GM12878 (cell line): ENCODE data around the gene PIMREG. TPM values are rescaled to one million over a fixed set of nuclear protein-coding genes. Genes with fewer than 3 reads are reported as not detected.

Source experiments
- ATAC-seq: fragments of 200-7000 bp; cut with Tn5 transposase; 3 replicates; pipeline ENCODE4 v1.9.1; 2020; ENCODE audit warnings: mild to moderate bottlenecking, moderate library complexity
- BruUV-seq: library from RNA; stranded (reverse); fragments of 400-500 nt; replicated peaks from 2 replicates; lab custom pipeline; 2021; lab: Mats Ljungman, UMichigan
- CTCF ChIA-PET: fragments of 300-600 bp; sonication (Branson Sonifier 250); formaldehyde crosslinking; extraction: SDS; loops from one replicate; lab custom pipeline; 2021; ENCODE audit warnings: inconsistent platforms; lab: Yijun Ruan, JAX
- POLR2A ChIA-PET: fragments of 350-600 bp; formaldehyde crosslinking; extraction: SDS; loops from one replicate; lab custom pipeline; 2021; ENCODE audit warnings: inconsistent platforms; lab: Charles Lee
- RAD21 ChIA-PET: fragments of 300-600 bp; sonication (Branson Sonifier 250); formaldehyde crosslinking; loops from one replicate; lab custom pipeline; 2023; ENCODE audit warnings: antibody characterized with exemption; ENCODE audit not compliant: unreplicated experiment; lab: Charles Lee
- SMC1A ChIA-PET: fragments of 300-600 bp; sonication (Branson Sonifier 250); formaldehyde crosslinking; loops from one replicate; lab custom pipeline; 2023; ENCODE audit not compliant: unreplicated experiment, uncharacterized antibody; lab: Charles Lee
- DNase-seq: peaks from one replicate; pipeline ENCODE4 v3.0.0-alpha.2; 2011; ENCODE audit warnings: low read depth, low spot score
- FAIRE-seq: peaks from 3 replicates; lab custom pipeline; 2011; peaks lifted over from hg19 to GRCh38; lab: Jason Lieb, UNC
- H2AFZ ChIP-seq: 2 replicates; pipeline ENCODE4 v1.6.0; 2011; ENCODE audit warnings: low read depth, low read length, control low read depth; ENCODE audit not compliant: control insufficient read depth
- H3K27ac ChIP-seq: 2 replicates; pipeline ENCODE4 v1.5.1; 2011; ENCODE audit warnings: control low read depth; ENCODE audit not compliant: control insufficient read depth, insufficient read depth
- H3K27me3 ChIP-seq, 2 experiments: replicated peaks in 1 of 2; 2 replicates each; pipeline versions ENCODE4 v1.6.0 to v1.6.1; 2011; ENCODE audit warnings: low read length in 1 of 2; ENCODE audit not compliant: control insufficient read depth in 2 of 2, insufficient read depth in 2 of 2
- H3K36me3 ChIP-seq, 2 experiments: 2 replicates each; pipeline ENCODE4 v1.5.1; 2011; ENCODE audit warnings: low read length in 1 of 2; ENCODE audit not compliant: control insufficient read depth in 2 of 2, insufficient read depth in 2 of 2
- H3K4me1 ChIP-seq: 2 replicates; pipeline ENCODE4 v1.6.1; 2011; ENCODE audit warnings: mild to moderate bottlenecking, low read length, moderate library complexity, mixed read lengths; ENCODE audit not compliant: control insufficient read depth, insufficient read depth
- H3K4me2 ChIP-seq: 2 replicates; pipeline ENCODE4 v1.6.0; 2011; ENCODE audit warnings: control low read depth; ENCODE audit not compliant: control insufficient read depth, insufficient read depth
- H3K4me3 ChIP-seq: fragments of 200-600 bp; sonication (generic); 2 replicates; pipeline ENCODE4 v1.5.1; 2016
- H3K79me2 ChIP-seq: 2 replicates; pipeline ENCODE4 v1.6.0; 2011; ENCODE audit warnings: low read length; ENCODE audit not compliant: control insufficient read depth, insufficient read depth
- H3K9ac ChIP-seq: 2 replicates; pipeline ENCODE4 v1.8.0; 2011; ENCODE audit warnings: low read length, control low read depth, mixed read lengths; ENCODE audit not compliant: control insufficient read depth, insufficient read depth
- H3K9me3 ChIP-seq: replicated peaks from 3 replicates; pipeline ENCODE4 v1.5.1; 2011; ENCODE audit warnings: mild to moderate bottlenecking, low read length; ENCODE audit not compliant: control insufficient read depth, insufficient read depth
- H4K20me1 ChIP-seq: 2 replicates; pipeline ENCODE4 v1.6.0; 2011; ENCODE audit not compliant: control insufficient read depth, insufficient read depth
- CBFB ChIP-seq: IDR thresholded peaks from 2 replicates; pipeline ENCODE4 v1.6.1; 2016; ENCODE audit warnings: antibody characterized with exemption, low read depth
- GABPA ChIP-seq: IDR thresholded peaks from 2 replicates; pipeline ENCODE4 v1.6.1; 2014; ENCODE audit warnings: antibody characterized with exemption, low read depth, mild to moderate bottlenecking, inconsistent platforms
- HDAC2 ChIP-seq: fragments of 200-600 bp; sonication (generic); IDR thresholded peaks from 2 replicates; pipeline ENCODE4 v1.6.1; 2017
- IKZF1 ChIP-seq: fragments of 450-650 bp; conservative IDR thresholded peaks from 2 replicates; pipeline ENCODE4 v1.6.1; 2017; ENCODE audit warnings: antibody characterized with exemption, mild to moderate bottlenecking
- JUNB ChIP-seq: IDR thresholded peaks from 2 replicates; pipeline ENCODE4 v1.6.1; 2016; ENCODE audit warnings: antibody characterized with exemption, mild to moderate bottlenecking
- NFYA ChIP-seq: IDR thresholded peaks from 2 replicates; pipeline ENCODE4 v1.6.1; 2011; ENCODE audit warnings: low read depth, mild to moderate bottlenecking, low read length, improper control_type of control experiment, borderline replicate concordance
- NR2C1 ChIP-seq: fragments of 450-650 bp; IDR thresholded peaks from 2 replicates; pipeline ENCODE4 v1.6.1; 2017; ENCODE audit warnings: antibody characterized with exemption, mild to moderate bottlenecking, moderate library complexity
- NRF1 ChIP-seq: conservative IDR thresholded peaks from 2 replicates; pipeline ENCODE4 v1.6.1; 2011; ENCODE audit warnings: mild to moderate bottlenecking, low read depth, low read length, improper control_type of control experiment
- RAD51 ChIP-seq: fragments of 450-650 bp; IDR thresholded peaks from 2 replicates; pipeline ENCODE4 v1.6.1; 2016; ENCODE audit warnings: moderate library complexity, mild to moderate bottlenecking, inconsistent platforms
- RBBP5 ChIP-seq: fragments of 200-600 bp; sonication (generic); conservative IDR thresholded peaks from 2 replicates; pipeline ENCODE4 v1.6.1; 2016
- SIX5 ChIP-seq: IDR thresholded peaks from 2 replicates; pipeline ENCODE4 v1.6.1; 2011; ENCODE audit warnings: mild to moderate bottlenecking, low read depth, low read length, moderate library complexity; ENCODE audit not compliant: severe bottlenecking
- WGBS: methylation state at CpG from one replicate; pipeline ENCODE4 v1.1.6; 2016; ENCODE audit warnings: low lambda C conversion rate; ENCODE audit not compliant: insufficient replicate concordance, insufficient coverage; ENCODE audit errors: missing lambda C conversion rate; 5-methylcytosine and 5-hydroxymethylcytosine counted together
- in situ Hi-C: fragments of 300-500 bp; cut with MboI; formaldehyde crosslinking; loops from 9 replicates; pipeline ENCODE4 v1.14.3; 2018; ENCODE audit warnings: mixed read lengths
- intact Hi-C: fragments of 100-400 bp; cut with micrococcal nuclease; formaldehyde crosslinking; loops from one replicate; pipeline ENCODE4 v1.14.2; 2022; ENCODE audit not compliant: unreplicated experiment
- polyA plus RNA-seq, 11 experiments: library from polyadenylated mRNA; depleted of rRNA in 4 of 11; unstranded in 6 of 11; stranded (reverse) in 5 of 11; fragments of >200 nt; fragmentation: Nextera tagmentation in 4 of 11; fragmentation: Illumina TruSeq in 1 of 11; extraction: Ambion mirVana in 4 of 11; extraction: Trizol in 1 of 11; gene quantifications; 1 replicate in 1 of 11; 2 replicates in 10 of 11; pipeline versions ENCODE4 v1.2.1 to v1.2.3, GENCODE V29; 2011 to 2016; ENCODE audit warnings: inconsistent platforms in 2 of 11, missing spikeins in 2 of 11, low read depth in 1 of 11
- total RNA-seq, 4 experiments: library from RNA; depleted of rRNA in 3 of 4; stranded (reverse); fragments of >200 nt in 3 of 4; fragmentation: Illumina TruSeq in 1 of 4; extraction: Trizol in 1 of 4; gene quantifications; 2 replicates each; pipeline versions ENCODE4 v1.2.1 to v1.2.3, GENCODE V29; 2013 to 2021
- TF ChIP-seq, protein P1 (sequence below): IDR thresholded peaks from 2 replicates; pipeline ENCODE4 v1.6.1; 2012; ENCODE audit warnings: low read length, inconsistent platforms
- TF ChIP-seq, protein P2 (sequence below): fragments of 150-350 bp; IDR thresholded peaks from 2 replicates; pipeline ENCODE4 v1.6.1; 2014; ENCODE audit warnings: mild to moderate bottlenecking, low read depth, low read length
- TF ChIP-seq, protein P3 (sequence below): fragments of 450-650 bp; IDR thresholded peaks from 2 replicates; pipeline ENCODE4 v1.6.1; 2017; ENCODE audit warnings: antibody characterized with exemption, mild to moderate bottlenecking, moderate library complexity

Gene PIMREG
- total and polyA plus RNA-seq, 10 of the 15 experiments (the other 5 are each of a cell fraction or from before 2014, with no cell fraction given), result 2.8 to 35.8 (median 25.2) TPM

DNA sequence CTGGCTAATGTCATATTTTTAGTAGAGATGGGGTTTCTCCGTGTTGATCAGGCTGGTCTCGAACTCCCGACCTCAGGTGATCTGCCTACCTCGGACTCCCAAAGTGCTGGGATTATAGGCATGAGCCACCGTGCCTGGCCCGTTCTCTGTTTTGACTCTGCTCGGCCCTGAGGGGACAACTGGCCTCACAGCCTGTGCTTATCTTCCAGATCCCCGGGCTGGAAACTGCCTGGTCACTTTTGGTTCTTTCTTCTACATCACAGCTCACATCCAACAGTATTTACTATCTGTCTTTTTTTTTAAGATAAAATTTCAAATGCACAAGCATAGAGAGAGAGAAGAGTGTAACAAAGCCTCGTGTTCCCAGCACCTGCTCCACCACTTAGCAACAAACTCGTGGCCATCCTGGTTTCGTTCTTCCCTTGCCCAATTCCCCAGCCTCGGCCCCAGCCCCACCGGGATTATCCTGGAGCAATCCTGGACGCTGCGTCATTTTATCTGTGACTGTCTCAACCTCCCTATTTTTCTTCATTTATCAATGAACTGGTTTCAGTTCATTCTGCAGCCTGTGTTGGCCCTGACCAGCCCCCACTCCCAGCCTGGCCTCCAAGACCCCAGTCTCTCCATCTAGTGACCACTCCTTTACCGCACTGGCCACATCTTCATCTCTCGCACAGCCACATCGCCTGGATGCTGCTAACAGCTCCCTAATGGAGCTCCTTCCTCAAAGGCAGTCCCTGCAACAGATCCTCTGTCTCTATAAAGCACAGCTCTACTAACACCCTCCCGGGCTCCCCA is 21.1 kb downstream of the PIMREG start:
- Histone ChIP-seq H3K9ac (no peak overlapping the region), H3K4me3 (no peak overlapping the region), H3K27ac (no peak overlapping the region), H3K9me3 (no peaks in the 10 kb centered on the region), H2AFZ (no peak overlapping the region), H3K4me2 (no peak overlapping the region), H3K27me3 (no peaks in the 10 kb centered on the region), H3K79me2 (no peaks in the 10 kb centered on the region), H3K4me1 (peaks cover 12% of the 10 kb centered on the region), H4K20me1 (no peaks in the 10 kb centered on the region), H3K36me3 (no peaks in the 10 kb centered on the region)
- FAIRE-seq (no peak), DNase-seq (no peak), ATAC-seq (no peak)
- SMC1A ChIA-PET, result no interaction called here
- in situ Hi-C loops, result no loop called here
- TF ChIP-seq NR2C1, result no peak
- no peak for TF ChIP-seq CBFB
- no peak for TF ChIP-seq NFYA
- TF ChIP-seq, protein P1, sequence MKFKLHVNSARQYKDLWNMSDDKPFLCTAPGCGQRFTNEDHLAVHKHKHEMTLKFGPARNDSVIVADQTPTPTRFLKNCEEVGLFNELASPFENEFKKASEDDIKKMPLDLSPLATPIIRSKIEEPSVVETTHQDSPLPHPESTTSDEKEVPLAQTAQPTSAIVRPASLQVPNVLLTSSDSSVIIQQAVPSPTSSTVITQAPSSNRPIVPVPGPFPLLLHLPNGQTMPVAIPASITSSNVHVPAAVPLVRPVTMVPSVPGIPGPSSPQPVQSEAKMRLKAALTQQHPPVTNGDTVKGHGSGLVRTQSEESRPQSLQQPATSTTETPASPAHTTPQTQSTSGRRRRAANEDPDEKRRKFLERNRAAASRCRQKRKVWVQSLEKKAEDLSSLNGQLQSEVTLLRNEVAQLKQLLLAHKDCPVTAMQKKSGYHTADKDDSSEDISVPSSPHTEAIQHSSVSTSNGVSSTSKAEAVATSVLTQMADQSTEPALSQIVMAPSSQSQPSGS, result no peak
- TF ChIP-seq HDAC2, result no peak
- TF ChIP-seq IKZF1, result no peak
- TF ChIP-seq, protein P2, sequence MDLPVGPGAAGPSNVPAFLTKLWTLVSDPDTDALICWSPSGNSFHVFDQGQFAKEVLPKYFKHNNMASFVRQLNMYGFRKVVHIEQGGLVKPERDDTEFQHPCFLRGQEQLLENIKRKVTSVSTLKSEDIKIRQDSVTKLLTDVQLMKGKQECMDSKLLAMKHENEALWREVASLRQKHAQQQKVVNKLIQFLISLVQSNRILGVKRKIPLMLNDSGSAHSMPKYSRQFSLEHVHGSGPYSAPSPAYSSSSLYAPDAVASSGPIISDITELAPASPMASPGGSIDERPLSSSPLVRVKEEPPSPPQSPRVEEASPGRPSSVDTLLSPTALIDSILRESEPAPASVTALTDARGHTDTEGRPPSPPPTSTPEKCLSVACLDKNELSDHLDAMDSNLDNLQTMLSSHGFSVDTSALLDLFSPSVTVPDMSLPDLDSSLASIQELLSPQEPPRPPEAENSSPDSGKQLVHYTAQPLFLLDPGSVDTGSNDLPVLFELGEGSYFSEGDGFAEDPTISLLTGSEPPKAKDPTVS, result no peak
- TF ChIP-seq JUNB, result no peak
- TF ChIP-seq GABPA, result no peak
- TF ChIP-seq SIX5, result no peak
- TF ChIP-seq RAD51, result no peak
- TF ChIP-seq NRF1, result no peak
- no peak for TF ChIP-seq RBBP5
- TF ChIP-seq, protein P3, sequence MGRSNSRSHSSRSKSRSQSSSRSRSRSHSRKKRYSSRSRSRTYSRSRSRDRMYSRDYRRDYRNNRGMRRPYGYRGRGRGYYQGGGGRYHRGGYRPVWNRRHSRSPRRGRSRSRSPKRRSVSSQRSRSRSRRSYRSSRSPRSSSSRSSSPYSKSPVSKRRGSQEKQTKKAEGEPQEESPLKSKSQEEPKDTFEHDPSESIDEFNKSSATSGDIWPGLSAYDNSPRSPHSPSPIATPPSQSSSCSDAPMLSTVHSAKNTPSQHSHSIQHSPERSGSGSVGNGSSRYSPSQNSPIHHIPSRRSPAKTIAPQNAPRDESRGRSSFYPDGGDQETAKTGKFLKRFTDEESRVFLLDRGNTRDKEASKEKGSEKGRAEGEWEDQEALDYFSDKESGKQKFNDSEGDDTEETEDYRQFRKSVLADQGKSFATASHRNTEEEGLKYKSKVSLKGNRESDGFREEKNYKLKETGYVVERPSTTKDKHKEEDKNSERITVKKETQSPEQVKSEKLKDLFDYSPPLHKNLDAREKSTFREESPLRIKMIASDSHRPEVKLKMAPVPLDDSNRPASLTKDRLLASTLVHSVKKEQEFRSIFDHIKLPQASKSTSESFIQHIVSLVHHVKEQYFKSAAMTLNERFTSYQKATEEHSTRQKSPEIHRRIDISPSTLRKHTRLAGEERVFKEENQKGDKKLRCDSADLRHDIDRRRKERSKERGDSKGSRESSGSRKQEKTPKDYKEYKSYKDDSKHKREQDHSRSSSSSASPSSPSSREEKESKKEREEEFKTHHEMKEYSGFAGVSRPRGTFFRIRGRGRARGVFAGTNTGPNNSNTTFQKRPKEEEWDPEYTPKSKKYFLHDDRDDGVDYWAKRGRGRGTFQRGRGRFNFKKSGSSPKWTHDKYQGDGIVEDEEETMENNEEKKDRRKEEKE, result no peak
- POLR2A ChIA-PET, result no interaction called here
- CTCF ChIA-PET, result no interaction called here
- intact Hi-C loops, result no loop called here
- RAD21 ChIA-PET, result interaction anchor here (0.6 kb wide), 1 partner anchor 358 kb away, joined by 5 read pairs; no protein-coding TSS in a partner anchor
- no TSS peak for BruUV-seq
- WGBS, result 41% methylated on average over 19 of the region's 19 CpGs
